ENCODE measurements around the gene SF1. TPM values are rescaled to one million over a fixed set of nuclear protein-coding genes. Genes with fewer than 3 reads are reported as not detected.

SF1 gene
- total RNA-seq, 1 experiment from 2014 or later = 472 TPM

DNA sequence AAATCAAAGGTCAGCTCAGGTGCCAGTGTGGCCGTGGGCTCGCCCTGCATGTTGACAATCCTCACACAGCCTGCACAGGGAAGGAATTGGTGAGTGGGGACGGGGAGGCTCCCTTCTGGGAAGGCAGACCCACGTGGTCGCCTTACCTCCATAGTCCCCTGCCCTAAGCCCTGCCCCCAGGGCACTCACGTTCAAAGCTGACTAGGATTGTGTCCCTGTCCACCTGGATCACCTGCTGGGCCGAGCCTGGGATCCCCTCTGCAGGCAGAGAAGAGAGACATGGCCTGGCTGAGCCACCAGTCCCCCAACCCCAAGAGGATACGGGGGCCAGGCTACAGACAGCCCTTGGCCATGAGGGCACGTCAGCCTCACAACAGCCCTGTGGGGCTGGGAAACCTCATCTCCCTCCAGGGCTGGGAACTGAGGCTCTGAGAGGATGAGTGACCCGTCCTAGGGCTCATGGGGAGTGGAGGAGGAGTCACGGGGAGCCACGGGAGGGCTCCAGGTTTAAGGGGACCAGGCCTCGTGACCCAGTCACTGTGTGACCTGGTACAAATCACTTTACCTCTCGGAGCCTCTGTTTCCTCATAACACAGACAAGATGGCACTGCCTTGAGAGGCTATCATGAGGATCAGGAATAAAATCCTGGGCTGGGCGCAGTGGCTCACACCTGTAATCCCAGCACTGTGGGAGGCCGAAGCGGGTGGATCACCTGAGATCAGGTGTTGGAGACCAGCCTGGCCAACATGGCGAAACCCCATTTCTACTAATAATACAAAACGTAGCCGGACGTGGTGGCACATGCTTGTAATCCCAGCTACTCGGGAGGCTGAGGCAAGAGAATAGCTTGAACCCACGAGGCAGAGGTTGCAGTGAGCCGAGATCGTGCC lies 12.1 kb upstream of the SF1 start:
- Histone ChIP-seq H3K4me1 (ENCODE audit: insufficient read depth, low read length, poor library complexity, severe bottlenecking) (no peaks in the 10 kb centered on the region), H3K27me3 (replicated peaks; ENCODE audit: insufficient read depth, low read depth, low read length, poor library complexity) (no peaks in the 10 kb centered on the region), H3K36me3 (ENCODE audit: insufficient read depth, low read length, poor library complexity, severe bottlenecking) (peaks cover 4% of the 10 kb centered on the region), H3K27ac (ENCODE audit: low read depth, low read length, poor library complexity, severe bottlenecking) (no peak overlapping the region), H3K4me3 (ENCODE audit: low read depth, low read length, poor library complexity, severe bottlenecking) (no peak overlapping the region), H3K9me3 (ENCODE audit: low read depth, low read length, poor library complexity, severe bottlenecking) (no peaks in the 10 kb centered on the region)
- intact Hi-C loops (cut with micrococcal nuclease; ENCODE audit: unreplicated experiment) = no loop called here
- no peak for DNase-seq (ENCODE audit: low spot score)
- CTCF ChIA-PET = no interaction called here
- TF ChIP-seq EZH2 (IDR thresholded peaks at IDR 0.05; ENCODE audit: borderline replicate concordance, low read depth, low read length, poor library complexity, severe bottlenecking) (no peak), CTCF (conservative IDR thresholded peaks at IDR 0.05; ENCODE audit: low read depth, low read length) (no peak)
- no TSS peak for BruUV-seq (replicated peaks)
- POLR2A ChIA-PET (ENCODE audit: low non-redundant PET) = no interaction called here

GRCh38 chr11:64789331-64790204 lies 11.2 kb upstream of the SF1 start:
- H3K27ac ChIP-seq (ENCODE audit: low read depth, low read length, poor library complexity, severe bottlenecking) = no peak overlapping the region
- DNase-seq (ENCODE audit: low spot score) = no peak
- ChIA-PET CTCF (no interaction called here), POLR2A (ENCODE audit: low non-redundant PET) (no interaction called here)
- H3K4me1 ChIP-seq (ENCODE audit: insufficient read depth, low read length, poor library complexity, severe bottlenecking) = no peaks in the 10 kb centered on the region
- no peaks in the 10 kb centered on the region for H3K27me3 ChIP-seq (replicated peaks; ENCODE audit: insufficient read depth, low read depth, low read length, poor library complexity)
- TF ChIP-seq CTCF (conservative IDR thresholded peaks at IDR 0.05; ENCODE audit: low read depth, low read length) (no peak), EZH2 (IDR thresholded peaks at IDR 0.05; ENCODE audit: borderline replicate concordance, low read depth, low read length, poor library complexity, severe bottlenecking) (no peak)
- H3K9me3 ChIP-seq (ENCODE audit: low read depth, low read length, poor library complexity, severe bottlenecking) = no peaks in the 10 kb centered on the region
- H3K4me3 ChIP-seq (ENCODE audit: low read depth, low read length, poor library complexity, severe bottlenecking) = no peak overlapping the region
- no TSS peak for BruUV-seq (replicated peaks)
- H3K36me3 ChIP-seq (ENCODE audit: insufficient read depth, low read length, poor library complexity, severe bottlenecking) = peaks cover 4% of the 10 kb centered on the region
- intact Hi-C loops (cut with micrococcal nuclease; ENCODE audit: unreplicated experiment) = loop anchor here (10.0 kb wide), 1 partner anchor 325 kb away; the partner anchor contains the start of genes TM7SF2 and ZNHIT2

DNA sequence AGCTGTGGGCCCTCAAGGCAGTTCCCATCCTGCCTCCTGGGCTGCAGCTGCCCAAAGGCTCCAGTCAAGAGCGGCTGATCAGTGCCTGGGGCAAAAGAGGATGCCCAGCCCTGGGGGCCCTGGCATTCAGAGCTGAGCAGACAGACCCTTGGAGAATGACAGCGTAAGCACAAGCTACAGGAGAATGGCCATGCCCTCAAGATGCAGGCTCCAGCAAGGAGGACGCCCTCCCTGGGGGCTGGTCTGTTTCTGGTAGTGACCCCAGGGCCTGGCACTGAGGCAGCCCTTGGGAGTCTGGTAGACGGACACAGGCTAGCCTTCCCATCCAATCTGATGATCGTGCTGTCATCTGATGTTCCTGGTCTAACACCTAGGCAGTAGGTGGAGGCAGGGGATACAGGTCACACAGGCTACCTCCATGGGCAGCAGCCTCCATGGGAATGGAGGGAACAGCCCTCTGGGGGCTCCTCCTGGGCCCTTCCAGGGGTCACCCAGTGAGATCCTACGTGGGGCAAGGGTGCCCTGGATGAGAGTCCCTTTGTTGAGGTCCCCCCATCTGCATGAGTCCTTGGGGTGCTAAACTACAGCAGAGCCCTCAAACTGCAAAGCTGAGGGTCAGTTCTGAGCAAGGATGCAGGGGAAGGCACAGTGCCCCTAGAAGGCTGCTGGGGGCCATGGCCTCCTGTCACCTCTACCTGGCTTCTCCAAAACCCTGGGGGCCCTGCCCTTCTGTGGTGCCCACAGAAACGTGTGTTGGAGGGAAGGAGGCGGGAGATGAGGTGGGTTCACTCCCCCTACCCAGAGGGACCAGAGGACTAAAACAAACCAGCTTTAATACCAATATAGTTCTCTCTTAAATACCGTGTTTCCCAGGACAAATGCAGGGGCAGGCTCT lies 10.2 kb upstream of the SF1 start:
- DNase-seq (ENCODE audit: low spot score) = no peak
- Histone ChIP-seq H3K4me3 (ENCODE audit: low read depth, low read length, poor library complexity, severe bottlenecking) (no peak overlapping the region), H3K9me3 (ENCODE audit: low read depth, low read length, poor library complexity, severe bottlenecking) (no peaks in the 10 kb centered on the region), H3K36me3 (ENCODE audit: insufficient read depth, low read length, poor library complexity, severe bottlenecking) (peaks cover 4% of the 10 kb centered on the region), H3K27me3 (replicated peaks; ENCODE audit: insufficient read depth, low read depth, low read length, poor library complexity) (no peaks in the 10 kb centered on the region), H3K27ac (ENCODE audit: low read depth, low read length, poor library complexity, severe bottlenecking) (no peak overlapping the region), H3K4me1 (ENCODE audit: insufficient read depth, low read length, poor library complexity, severe bottlenecking) (no peaks in the 10 kb centered on the region)
- BruUV-seq (replicated peaks) = no TSS peak
- no peak for TF ChIP-seq CTCF (conservative IDR thresholded peaks at IDR 0.05; ENCODE audit: low read depth, low read length)
- no peak for TF ChIP-seq EZH2 (IDR thresholded peaks at IDR 0.05; ENCODE audit: borderline replicate concordance, low read depth, low read length, poor library complexity, severe bottlenecking)
- intact Hi-C loops (cut with micrococcal nuclease; ENCODE audit: unreplicated experiment) = loop anchor here (10.0 kb wide), 1 partner anchor 326 kb away; the partner anchor contains the start of genes TM7SF2 and ZNHIT2
- ChIA-PET POLR2A (ENCODE audit: low non-redundant PET) (no interaction called here), CTCF (interaction anchor here (0.8 kb wide), 1 partner anchor 12 kb away, joined by 4 read pairs; no protein-coding TSS in a partner anchor)
